ENCODE results near the gene TGFBI.

TGFBI gene

GRCh38 chr5:136001466-136001981, 27.3 kb upstream of the TGFBI start:
- DNase-seq (ENCODE audit: low spot score) = no peak

- no peak for DNase-seq (ENCODE audit: low spot score)
These were observed 24.4 kb upstream of the TGFBI start for GRCh38 chr5:136004436-136004835.

GRCh38 chr5:136005476-136005875, 23.3 kb upstream of the TGFBI start:
- no peak for DNase-seq (ENCODE audit: low spot score)

DNA sequence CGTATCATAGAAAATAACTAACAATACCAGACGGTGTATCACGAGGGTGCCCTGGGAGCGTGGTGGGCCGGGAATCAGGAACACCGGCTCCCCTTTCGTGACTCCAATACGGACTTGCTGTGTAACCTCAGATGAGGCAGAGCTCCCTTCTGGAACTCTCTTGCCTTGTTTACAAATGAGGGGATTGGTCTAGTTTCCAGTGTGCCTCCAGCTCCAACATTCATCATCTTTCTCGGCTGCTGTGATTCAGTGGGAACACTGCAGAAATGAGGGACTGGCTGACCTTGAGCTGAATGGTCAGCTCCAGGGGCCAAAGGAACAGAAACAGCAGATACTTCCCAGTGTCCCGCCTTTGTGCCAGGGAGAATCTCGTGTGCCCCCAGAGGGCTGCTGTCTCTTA, 22.6 kb upstream of the TGFBI start:
- no peak for DNase-seq (ENCODE audit: low spot score)

- DNase-seq (ENCODE audit: low spot score) = no peak
These were observed 22.0 kb upstream of the TGFBI start for GRCh38 chr5:136006761-136007251.

GRCh38 chr5:136007271-136007670, 21.5 kb upstream of the TGFBI start:
- no peak for DNase-seq (ENCODE audit: low spot score)

GRCh38 chr5:136011414-136012001, 17.3 kb upstream of the TGFBI start:
- DNase-seq (ENCODE audit: low spot score) = no peak

GRCh38 chr5:136012041-136012804, 16.6 kb upstream of the TGFBI start:
- no peak for DNase-seq (ENCODE audit: low spot score)

GRCh38 chr5:136013559-136013958, 15.2 kb upstream of the TGFBI start:
- DNase-seq (ENCODE audit: low spot score) = no peak

DNA sequence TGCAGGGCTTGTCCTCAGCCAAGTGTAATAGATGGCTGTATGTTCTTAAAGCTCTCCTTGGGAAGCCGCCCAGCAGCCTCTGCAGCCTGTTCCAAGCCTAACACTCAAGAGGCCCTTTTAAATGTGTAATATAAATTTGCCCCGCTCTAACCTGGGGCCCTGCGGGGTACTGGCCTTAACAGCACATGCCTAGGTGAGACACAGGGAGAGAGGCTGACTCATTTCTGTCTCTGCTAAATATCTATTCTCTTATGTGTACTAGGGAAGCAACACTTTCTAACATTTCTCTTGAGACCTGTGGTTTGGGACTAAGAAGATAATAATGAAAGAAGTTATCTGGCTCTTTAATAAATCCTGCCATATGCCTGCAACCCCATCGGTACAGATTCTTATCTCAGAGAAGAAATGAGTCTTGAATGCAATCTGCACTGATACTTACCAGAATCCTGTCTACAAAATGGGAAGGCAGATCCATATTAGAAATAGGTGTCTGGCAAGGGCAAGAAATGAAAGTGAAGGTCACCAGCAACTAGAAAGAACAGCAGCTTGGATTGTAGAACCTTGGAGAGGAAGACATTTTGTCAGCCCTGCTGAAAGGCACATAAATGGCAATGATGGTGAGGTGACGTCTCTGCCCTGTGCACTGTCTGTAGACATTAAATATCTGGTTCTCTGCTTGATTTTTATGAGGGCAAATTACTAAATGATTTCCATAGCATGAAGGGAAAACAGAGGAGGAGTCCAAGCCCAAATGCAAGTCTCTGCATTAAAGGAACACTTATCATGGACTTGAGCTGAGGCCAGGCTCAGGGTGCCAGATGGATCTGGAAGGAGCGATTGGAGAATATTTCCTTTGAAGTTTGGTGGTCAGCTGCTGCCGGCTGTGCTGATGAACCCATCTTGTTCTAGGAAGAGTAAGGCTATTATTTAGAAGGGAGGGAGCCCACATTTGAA, 14.5 kb upstream of the TGFBI start:
- DNase-seq (ENCODE audit: low spot score) = no peak

DNA sequence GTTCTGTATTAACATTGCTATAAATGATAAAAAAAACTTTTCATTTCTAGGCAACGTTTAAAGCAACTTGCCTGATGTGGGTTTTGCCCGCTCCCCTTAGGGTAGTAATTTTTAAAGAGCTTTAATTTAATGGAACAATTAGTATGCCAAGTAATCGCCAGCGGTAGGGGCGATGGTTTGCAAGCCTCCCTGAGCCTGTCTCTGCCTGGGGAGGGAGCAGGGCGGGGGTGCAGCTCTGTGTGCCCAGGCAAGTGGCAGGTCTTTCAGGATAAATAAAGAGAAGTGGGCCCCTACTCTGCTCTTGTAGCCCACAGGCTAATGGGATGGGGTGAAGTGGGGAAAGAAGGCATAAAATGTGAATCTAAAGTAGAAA, 13.8 kb upstream of the TGFBI start:
- DNase-seq (ENCODE audit: low spot score) = no peak

GRCh38 chr5:136015966-136016650, 12.7 kb upstream of the TGFBI start:
- no peak for DNase-seq (ENCODE audit: low spot score)

DNA sequence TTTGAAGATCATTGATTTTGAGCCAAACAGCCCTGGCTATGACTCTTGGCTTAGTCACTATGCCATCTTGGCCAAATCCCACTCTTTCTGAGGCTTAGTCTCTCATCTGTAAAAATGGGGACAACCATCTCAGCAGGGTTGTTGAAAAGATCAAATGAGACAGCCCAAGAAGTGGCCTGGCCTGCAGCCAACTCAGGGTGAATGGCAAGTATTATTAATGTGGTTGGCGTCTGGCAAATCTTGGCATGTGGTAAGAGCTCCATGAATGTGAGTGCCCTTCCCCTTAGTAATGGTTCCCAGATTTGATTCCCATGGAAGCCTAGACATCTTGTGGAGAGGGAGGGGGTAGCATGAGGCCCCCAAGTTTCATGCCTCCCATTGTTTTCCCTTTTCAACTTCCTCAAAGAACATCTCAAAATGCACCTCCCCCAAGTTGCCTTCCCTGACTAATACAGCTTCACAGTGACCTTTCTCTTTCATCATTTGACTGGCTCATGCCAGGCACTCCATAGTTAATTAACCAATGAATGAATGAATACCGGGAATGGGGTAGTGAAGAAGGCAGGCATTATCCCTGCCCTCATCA, 11.8 kb upstream of the TGFBI start:
- no peak for DNase-seq (ENCODE audit: low spot score)

- DNase-seq (ENCODE audit: low spot score) = no peak
These were observed 9.7 kb upstream of the TGFBI start for GRCh38 chr5:136018814-136019783.

DNA sequence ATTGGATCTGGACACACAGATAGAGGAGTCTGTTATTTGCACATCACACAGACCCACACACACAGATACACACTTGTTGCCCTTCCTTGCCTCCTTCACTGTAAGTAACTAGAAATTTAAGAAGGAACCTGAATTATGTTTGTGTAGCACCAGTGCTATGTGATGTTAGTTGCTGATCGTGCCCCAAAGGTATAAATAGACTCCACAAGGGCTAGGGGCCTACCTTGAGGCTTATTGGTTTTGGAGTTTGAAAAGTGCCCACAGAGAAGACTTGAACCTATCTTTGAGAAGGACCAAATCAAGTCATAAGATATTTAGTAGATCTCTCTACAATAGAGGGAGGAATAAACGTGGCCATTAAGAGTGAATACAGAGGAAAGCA, 8.8 kb upstream of the TGFBI start:
- no peak for DNase-seq (ENCODE audit: low spot score)

DNA sequence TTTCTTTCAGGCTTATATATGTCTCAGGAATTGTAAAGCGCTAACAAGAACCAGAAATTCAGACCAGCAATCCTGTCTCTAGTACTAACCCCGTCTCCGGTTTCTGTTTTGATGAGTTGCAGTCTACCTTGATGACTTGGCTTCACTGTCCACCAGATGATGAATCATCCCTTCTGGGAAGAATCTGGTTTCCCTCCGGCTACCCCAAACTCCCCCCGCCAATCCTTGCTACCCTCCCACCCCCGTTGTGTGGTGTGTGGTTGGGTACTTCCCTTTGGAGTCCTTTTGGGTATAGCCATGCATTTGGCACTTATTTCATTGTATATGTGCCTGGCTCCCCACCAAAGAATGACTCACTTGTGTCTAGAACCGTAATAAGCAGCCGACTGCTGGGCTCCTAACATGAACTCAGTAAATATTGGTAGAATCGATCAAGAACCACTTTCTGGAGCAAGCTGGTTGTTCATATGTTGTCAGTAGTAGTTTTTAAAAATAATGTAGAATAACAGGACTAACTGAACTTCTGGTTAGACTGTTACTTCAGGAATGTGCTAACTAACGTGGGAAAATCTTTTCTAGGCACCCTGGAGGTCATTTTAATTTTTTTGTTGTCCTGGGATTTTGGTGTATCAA, 8.3 kb upstream of the TGFBI start:
- DNase-seq (ENCODE audit: low spot score) = no peak

DNA sequence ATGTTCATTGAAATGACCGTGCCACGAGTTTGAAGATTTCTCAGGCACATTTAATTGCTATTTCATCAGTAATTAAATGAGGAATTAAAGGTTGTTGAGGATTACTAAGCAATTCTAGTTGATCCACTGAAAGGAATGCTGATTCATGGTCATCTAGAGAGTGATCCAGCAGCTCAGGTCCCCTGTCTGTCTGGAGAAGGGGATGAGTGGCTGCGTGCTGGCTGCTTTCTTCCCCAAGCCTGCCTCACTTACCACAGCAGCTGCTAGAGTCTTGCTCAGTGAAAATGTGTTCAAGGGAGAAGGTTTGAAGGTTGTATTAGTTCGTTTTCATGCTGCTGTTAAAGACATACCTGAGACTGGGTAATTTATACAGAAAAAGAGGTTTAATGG, 7.8 kb upstream of the TGFBI start:
- DNase-seq (ENCODE audit: low spot score) = no peak

DNA sequence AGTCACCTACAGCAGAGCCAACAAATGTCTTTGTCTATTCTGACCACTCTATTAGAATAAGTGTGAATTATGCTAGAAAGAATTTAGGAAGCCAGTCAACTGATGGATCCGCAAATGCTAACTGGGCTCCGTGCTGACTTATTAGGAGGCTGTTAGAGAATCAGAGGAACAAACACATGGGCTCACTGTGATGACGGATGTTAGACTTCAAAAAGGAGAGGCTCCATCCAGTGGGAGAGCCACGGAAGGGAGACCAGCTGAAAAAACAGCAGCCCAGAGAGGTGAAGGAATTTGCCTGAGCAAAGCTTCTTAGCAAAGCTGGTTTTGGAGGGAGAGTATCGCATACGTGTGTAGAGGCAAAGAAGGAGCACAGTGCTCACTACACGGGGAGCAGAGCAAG, 5.8 kb upstream of the TGFBI start:
- DNase-seq (ENCODE audit: low spot score) = no peak

DNA sequence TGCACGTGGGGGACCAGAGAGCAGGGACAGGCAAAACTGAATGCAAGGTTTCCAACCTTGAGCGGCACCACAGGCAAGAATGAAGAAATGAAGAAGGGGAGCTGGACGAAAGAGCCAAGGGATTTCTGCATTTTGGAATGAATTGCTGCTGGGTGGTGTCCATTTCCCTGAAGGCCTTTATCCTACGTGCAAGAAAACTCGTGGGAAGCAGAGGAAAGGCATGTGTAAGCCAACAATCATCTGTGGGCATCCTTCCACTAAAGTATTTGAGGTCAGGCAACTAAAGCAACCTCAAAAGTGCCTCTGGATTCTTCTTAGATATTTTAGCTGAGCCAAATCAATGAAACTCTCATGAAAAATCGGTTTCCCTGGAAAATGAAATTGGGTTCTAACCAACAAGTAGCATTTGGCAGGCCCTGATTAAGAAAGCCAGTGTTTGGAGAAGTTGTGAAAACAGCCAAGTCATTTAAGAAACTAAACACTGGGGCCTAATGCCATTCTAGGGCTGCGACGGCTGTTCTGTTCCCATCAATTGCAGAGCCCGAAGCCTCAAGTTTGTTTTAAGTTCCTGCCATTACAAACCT, 4.7 kb upstream of the TGFBI start:
- DNase-seq (ENCODE audit: low spot score) = no peak
